ENCODE data around the gene FAM221A.
"Not testable (repeated sequence)": the region's sequence is repeated elsewhere in the genome, so short reads cannot be mapped to it uniquely, and the experiment has no call there.

The FAM221A gene

GRCh38 chr7:23664122-23664521 lies 15.9 kb upstream of the FAM221A start:
- H3K36me3 ChIP-seq (ENCODE audit: insufficient read depth, low read length): no peaks in the 10 kb centered on the region
- H3K4me1 ChIP-seq (ENCODE audit: control insufficient read depth, insufficient read depth, low read length, unreplicated experiment): no peaks in the 10 kb centered on the region
- H2AFZ ChIP-seq (ENCODE audit: low read length, unreplicated experiment): no peak overlapping the region
- H3K4me3 ChIP-seq (ENCODE audit: low read depth, low read length): no peak overlapping the region
- no peaks in the 10 kb centered on the region for H3K27me3 ChIP-seq (ENCODE audit: insufficient read depth, low read length)
- H3K27ac ChIP-seq (ENCODE audit: low read depth, low read length): no peak overlapping the region
- H3K79me2 ChIP-seq (ENCODE audit: control insufficient read depth, insufficient read depth, low read length, unreplicated experiment): no peaks in the 10 kb centered on the region

GRCh38 chr7:23672033-23672432 lies 8.0 kb upstream of the FAM221A start:
- Histone ChIP-seq H3K36me3 (ENCODE audit: insufficient read depth, low read length) (no peaks in the 10 kb centered on the region), H3K4me1 (ENCODE audit: control insufficient read depth, insufficient read depth, low read length, unreplicated experiment) (no peaks in the 10 kb centered on the region), H2AFZ (ENCODE audit: low read length, unreplicated experiment) (no peak overlapping the region), H3K79me2 (ENCODE audit: control insufficient read depth, insufficient read depth, low read length, unreplicated experiment) (no peaks in the 10 kb centered on the region), H3K27ac (ENCODE audit: low read depth, low read length) (no peak overlapping the region), H3K27me3 (ENCODE audit: insufficient read depth, low read length) (peaks cover 6% of the 10 kb centered on the region; the same call in 1 of the 2 replicates), H3K4me3 (ENCODE audit: low read depth, low read length) (no peak overlapping the region)

GRCh38 chr7:23680414-23681405 lies 711 bp downstream of the FAM221A start:
- no peaks in the 10 kb centered on the region for H3K79me2 ChIP-seq (ENCODE audit: control insufficient read depth, insufficient read depth, low read length, unreplicated experiment)
- H3K4me1 ChIP-seq (ENCODE audit: control insufficient read depth, insufficient read depth, low read length, unreplicated experiment): no peaks in the 10 kb centered on the region
- H2AFZ ChIP-seq (ENCODE audit: low read length, unreplicated experiment): peak overlapping the region; percentile 97
- no peaks in the 10 kb centered on the region for H3K36me3 ChIP-seq (ENCODE audit: insufficient read depth, low read length)
- peak overlapping the region; percentile 99 for H3K4me3 ChIP-seq (ENCODE audit: low read depth, low read length)
- H3K27me3 ChIP-seq (ENCODE audit: insufficient read depth, low read length): no peaks in the 10 kb centered on the region
- no peak overlapping the region for H3K27ac ChIP-seq (ENCODE audit: low read depth, low read length)

- H3K27me3 ChIP-seq (ENCODE audit: insufficient read depth, low read length); H2AFZ ChIP-seq (ENCODE audit: low read length, unreplicated experiment); H3K4me3 ChIP-seq (ENCODE audit: low read depth, low read length); H3K27ac ChIP-seq (ENCODE audit: low read depth, low read length); H3K4me1 ChIP-seq (ENCODE audit: control insufficient read depth, insufficient read depth, low read length, unreplicated experiment); H3K79me2 ChIP-seq (ENCODE audit: control insufficient read depth, insufficient read depth, low read length, unreplicated experiment); H3K36me3 ChIP-seq (ENCODE audit: insufficient read depth, low read length): not testable (repeated sequence)
Observed at GRCh38 chr7:23684041-23684440, 4.0 kb downstream of the FAM221A start.

- Histone ChIP-seq H3K79me2 (ENCODE audit: control insufficient read depth, insufficient read depth, low read length, unreplicated experiment) (no peaks in the 10 kb centered on the region), H3K4me3 (ENCODE audit: low read depth, low read length) (no peak overlapping the region), H3K36me3 (ENCODE audit: insufficient read depth, low read length) (no peaks in the 10 kb centered on the region), H3K4me1 (ENCODE audit: control insufficient read depth, insufficient read depth, low read length, unreplicated experiment) (no peaks in the 10 kb centered on the region), H3K27me3 (ENCODE audit: insufficient read depth, low read length) (no peaks in the 10 kb centered on the region), H2AFZ (ENCODE audit: low read length, unreplicated experiment) (no peak overlapping the region), H3K27ac (ENCODE audit: low read depth, low read length) (no peak overlapping the region)
Observed at GRCh38 chr7:23685731-23686130, 5.7 kb downstream of the FAM221A start.

GRCh38 chr7:23687011-23687410 lies 7.0 kb downstream of the FAM221A start:
- H3K4me1 ChIP-seq (ENCODE audit: control insufficient read depth, insufficient read depth, low read length, unreplicated experiment): no peaks in the 10 kb centered on the region
- H3K27me3 ChIP-seq (ENCODE audit: insufficient read depth, low read length): no peaks in the 10 kb centered on the region
- no peak overlapping the region for H2AFZ ChIP-seq (ENCODE audit: low read length, unreplicated experiment)
- H3K4me3 ChIP-seq (ENCODE audit: low read depth, low read length): no peak overlapping the region
- no peaks in the 10 kb centered on the region for H3K79me2 ChIP-seq (ENCODE audit: control insufficient read depth, insufficient read depth, low read length, unreplicated experiment)
- H3K27ac ChIP-seq (ENCODE audit: low read depth, low read length): no peak overlapping the region
- H3K36me3 ChIP-seq (ENCODE audit: insufficient read depth, low read length): no peaks in the 10 kb centered on the region

- Histone ChIP-seq H3K79me2 (ENCODE audit: control insufficient read depth, insufficient read depth, low read length, unreplicated experiment) (no peaks in the 10 kb centered on the region), H3K4me1 (ENCODE audit: control insufficient read depth, insufficient read depth, low read length, unreplicated experiment) (no peaks in the 10 kb centered on the region), H2AFZ (ENCODE audit: low read length, unreplicated experiment) (no peak overlapping the region), H3K36me3 (ENCODE audit: insufficient read depth, low read length) (no peaks in the 10 kb centered on the region), H3K4me3 (ENCODE audit: low read depth, low read length) (no peak overlapping the region), H3K27ac (ENCODE audit: low read depth, low read length) (no peak overlapping the region), H3K27me3 (ENCODE audit: insufficient read depth, low read length) (no peaks in the 10 kb centered on the region)
Observed at GRCh38 chr7:23689165-23689564, 9.2 kb downstream of the FAM221A start.

- no peaks in the 10 kb centered on the region for H3K36me3 ChIP-seq (ENCODE audit: insufficient read depth, low read length)
- H3K4me3 ChIP-seq (ENCODE audit: low read depth, low read length): no peak overlapping the region
- H2AFZ ChIP-seq (ENCODE audit: low read length, unreplicated experiment): no peak overlapping the region
- H3K27me3 ChIP-seq (ENCODE audit: insufficient read depth, low read length): no peaks in the 10 kb centered on the region
- H3K27ac ChIP-seq (ENCODE audit: low read depth, low read length): no peak overlapping the region
- no peaks in the 10 kb centered on the region for H3K79me2 ChIP-seq (ENCODE audit: control insufficient read depth, insufficient read depth, low read length, unreplicated experiment)
- peaks cover under 1% of the 10 kb centered on the region for H3K4me1 ChIP-seq (ENCODE audit: control insufficient read depth, insufficient read depth, low read length, unreplicated experiment)
Observed at GRCh38 chr7:23691320-23691719, 11.3 kb downstream of the FAM221A start.

GRCh38 chr7:23693224-23693623 lies 13.2 kb downstream of the FAM221A start:
- H3K27me3 ChIP-seq (ENCODE audit: insufficient read depth, low read length): no peaks in the 10 kb centered on the region
- no peaks in the 10 kb centered on the region for H3K36me3 ChIP-seq (ENCODE audit: insufficient read depth, low read length)
- no peak overlapping the region for H3K4me3 ChIP-seq (ENCODE audit: low read depth, low read length)
- no peak overlapping the region for H3K27ac ChIP-seq (ENCODE audit: low read depth, low read length)
- no peaks in the 10 kb centered on the region for H3K79me2 ChIP-seq (ENCODE audit: control insufficient read depth, insufficient read depth, low read length, unreplicated experiment)
- no peak overlapping the region for H2AFZ ChIP-seq (ENCODE audit: low read length, unreplicated experiment)
- peaks cover 6% of the 10 kb centered on the region for H3K4me1 ChIP-seq (ENCODE audit: control insufficient read depth, insufficient read depth, low read length, unreplicated experiment)

- Histone ChIP-seq H3K36me3 (ENCODE audit: insufficient read depth, low read length) (no peaks in the 10 kb centered on the region), H3K27me3 (ENCODE audit: insufficient read depth, low read length) (no peaks in the 10 kb centered on the region), H2AFZ (ENCODE audit: low read length, unreplicated experiment) (peak overlapping the region; percentile 49), H3K4me3 (ENCODE audit: low read depth, low read length) (no peak overlapping the region), H3K79me2 (ENCODE audit: control insufficient read depth, insufficient read depth, low read length, unreplicated experiment) (no peaks in the 10 kb centered on the region), H3K4me1 (ENCODE audit: control insufficient read depth, insufficient read depth, low read length, unreplicated experiment) (peaks cover 6% of the 10 kb centered on the region), H3K27ac (ENCODE audit: low read depth, low read length) (no peak overlapping the region)
Observed at GRCh38 chr7:23696916-23697441, 17.0 kb downstream of the FAM221A start.

- Histone ChIP-seq H2AFZ (ENCODE audit: low read length, unreplicated experiment) (no peak overlapping the region), H3K79me2 (ENCODE audit: control insufficient read depth, insufficient read depth, low read length, unreplicated experiment) (no peaks in the 10 kb centered on the region), H3K27ac (ENCODE audit: low read depth, low read length) (no peak overlapping the region), H3K4me1 (ENCODE audit: control insufficient read depth, insufficient read depth, low read length, unreplicated experiment) (peaks cover 6% of the 10 kb centered on the region), H3K4me3 (ENCODE audit: low read depth, low read length) (no peak overlapping the region), H3K36me3 (ENCODE audit: insufficient read depth, low read length) (no peaks in the 10 kb centered on the region), H3K27me3 (ENCODE audit: insufficient read depth, low read length) (no peaks in the 10 kb centered on the region)
Observed at GRCh38 chr7:23698822-23699221, 18.8 kb downstream of the FAM221A start.

All from ACC112 (cell line).